CD4-positive, alpha-beta T cell treated with Interferon alpha-2 for 1 hour (primary cell): ENCODE results near the gene CATSPER3.

Experiments
- DNase-seq, 2 donors: peaks; one replicate each; pipeline ENCODE4 v3.0.0-alpha.2; 2020 to 2022

CATSPER3 gene

DNA sequence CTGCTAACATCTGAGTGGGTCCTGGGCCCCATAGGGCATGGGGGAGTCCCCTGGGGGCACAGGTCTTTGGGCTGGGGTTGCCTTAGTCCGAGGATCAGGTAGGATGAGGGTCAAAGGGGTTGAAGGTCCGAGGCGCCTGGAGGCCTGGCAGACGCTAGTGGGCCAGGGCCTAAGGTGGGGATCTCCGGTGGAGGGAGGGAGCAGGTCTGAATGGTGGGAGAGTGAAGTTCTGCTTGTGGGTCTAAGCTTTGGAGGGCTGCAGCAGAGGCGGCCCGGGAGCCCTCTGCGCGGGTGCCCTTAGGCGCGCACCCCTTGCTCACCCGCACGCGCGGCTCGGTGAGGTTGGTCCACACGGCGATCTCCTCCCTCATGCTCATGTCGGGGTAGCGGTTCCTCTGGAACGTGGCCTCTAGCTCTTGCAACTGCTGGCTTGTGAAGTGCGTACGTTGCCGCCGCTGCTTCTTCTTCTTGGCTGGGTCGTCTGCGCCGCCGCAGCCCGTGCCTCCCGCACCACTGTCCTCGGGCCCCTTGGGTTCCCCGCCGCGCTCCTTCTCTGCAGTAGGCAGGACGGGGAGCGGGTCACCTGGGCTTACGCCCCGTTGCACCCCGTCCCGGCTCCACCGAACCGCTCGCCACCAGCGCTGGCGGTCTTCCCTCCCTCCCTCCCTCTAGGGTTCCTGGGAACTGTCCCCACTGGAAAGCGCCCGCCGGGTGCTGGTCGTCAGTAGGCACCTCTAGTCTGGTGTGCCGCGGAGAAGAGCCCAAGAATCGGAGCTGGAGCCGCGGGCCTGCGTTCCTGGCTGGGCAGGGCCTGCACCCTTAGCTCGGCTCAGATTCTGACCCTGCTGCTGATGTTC is 63.5 kb downstream of the CATSPER3 start:
- no peak for DNase-seq

DNA sequence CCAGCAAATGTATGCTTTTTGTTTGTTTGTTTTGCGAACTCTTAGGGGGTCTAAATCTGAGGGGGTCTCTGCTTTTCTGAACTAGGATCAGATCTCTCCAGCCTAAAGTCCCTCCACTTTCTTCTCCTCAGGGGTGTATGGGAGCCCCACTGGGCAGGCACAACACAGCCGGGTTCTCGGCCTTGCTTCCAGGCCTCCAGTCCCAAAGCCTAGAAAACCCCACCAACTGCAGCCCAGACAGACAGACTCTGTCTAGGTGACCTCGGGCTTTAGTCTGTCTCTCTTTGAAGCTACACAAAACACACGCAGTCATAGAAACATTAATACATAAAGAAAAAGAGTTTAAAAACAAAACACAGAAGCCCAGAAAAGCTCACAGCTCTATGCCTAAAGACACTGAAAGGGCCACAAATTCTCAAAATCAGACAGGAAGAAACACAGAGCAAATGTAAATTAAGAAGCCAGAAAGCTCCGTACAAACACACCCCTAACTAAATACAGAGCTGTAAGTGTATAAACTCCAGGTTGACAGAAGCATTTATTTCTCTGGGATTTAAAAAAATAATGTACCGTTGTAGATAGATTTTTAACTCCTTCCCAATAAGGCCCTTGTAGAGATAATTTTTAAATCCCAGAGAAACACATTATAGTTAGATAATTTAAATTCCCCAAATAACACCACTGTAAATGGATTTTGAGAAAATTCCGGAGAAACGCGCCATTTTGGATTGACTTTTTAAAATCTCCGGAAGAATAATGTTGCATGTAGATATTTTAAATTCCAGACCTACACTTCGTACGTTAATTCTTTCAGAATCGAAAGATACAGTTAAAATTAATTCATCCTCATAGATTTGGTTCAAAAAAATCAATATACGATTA is 64.3 kb downstream of the CATSPER3 start:
- DNase-seq, result no peak

DNA sequence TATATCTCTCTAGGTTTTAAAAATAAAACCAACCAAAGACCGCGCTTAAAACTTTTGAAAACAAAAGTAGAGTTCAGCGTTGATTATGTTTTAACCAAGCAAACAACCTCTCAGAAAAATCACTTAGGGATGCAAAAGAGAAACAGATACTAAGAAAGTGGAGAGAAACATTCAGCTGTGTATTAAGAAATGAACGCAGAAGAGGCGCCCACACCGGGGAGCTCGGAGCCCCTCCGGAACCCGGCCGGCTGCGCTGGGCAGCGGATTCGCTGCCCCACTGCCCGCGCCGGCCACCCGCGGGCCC is 64.9 kb downstream of the CATSPER3 start:
- DNase-seq, result no peak

DNA sequence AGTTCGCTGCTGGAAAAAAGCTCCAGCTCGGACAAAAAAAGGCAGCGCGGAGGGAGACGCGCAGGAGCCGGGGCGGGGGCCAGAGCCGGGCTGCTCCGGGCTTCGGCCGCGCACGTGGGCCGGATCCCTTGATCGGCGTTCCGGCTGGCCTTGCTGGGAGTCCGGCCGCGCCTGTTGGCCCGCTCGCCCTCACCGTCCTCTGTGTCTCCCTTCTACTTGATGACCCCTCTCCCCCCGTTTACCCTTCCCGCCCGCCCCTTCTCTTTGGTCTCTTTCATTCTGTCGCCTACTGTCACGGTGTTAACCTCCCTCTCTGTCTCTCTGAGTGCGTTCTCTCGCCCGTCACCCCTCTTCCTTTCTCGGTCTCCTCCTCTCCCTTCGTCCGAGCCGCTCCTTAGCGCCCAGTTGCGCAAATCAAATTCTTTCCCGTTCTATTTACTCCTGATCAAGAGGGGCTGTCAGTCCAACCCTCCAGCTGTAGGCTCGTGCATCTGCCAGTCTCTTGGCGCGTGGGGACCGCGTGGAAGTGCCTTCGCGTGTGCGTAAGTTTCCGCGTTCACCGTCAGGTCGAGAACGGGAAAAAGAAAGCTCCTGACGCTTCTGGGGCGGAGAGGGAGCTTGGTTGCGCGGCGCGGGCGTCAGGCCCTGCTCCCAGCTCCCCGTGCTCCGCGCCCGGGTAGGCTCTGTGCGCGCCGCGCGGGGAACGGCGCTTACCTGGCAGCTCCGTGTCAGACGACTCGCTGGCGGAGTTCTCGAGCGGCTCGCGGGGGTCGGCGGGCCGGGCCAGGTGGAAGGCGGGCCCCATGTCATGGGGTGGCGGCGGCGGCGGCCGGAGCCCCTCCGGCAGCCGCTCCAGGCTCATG is 65.5 kb downstream of the CATSPER3 start:
- DNase-seq, result no peak

DNA sequence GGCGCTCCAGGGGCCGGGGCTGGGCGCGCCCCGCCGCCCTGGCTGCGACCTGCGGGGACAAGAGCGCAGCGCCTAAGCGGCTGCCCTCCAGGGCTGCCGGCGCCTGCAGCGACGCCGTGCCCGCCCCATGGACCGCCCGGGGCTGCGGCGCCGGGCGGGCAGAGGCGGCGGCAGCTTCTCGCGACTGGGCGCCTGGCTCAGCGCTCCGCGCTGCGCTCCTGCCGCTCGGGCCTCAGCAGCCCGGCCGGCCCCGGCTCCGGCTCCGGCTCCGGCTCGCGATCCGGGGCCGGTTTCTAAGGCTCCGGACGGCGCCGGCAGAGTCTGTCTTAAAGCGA is 66.2 kb downstream of the CATSPER3 start, which contains the start of gene PITX1:
PITX1 (minus strand) TSS at position 328 of the 335 bp plus-strand sequence. CDS start 347 bp downstream, outside the sequence.
- DNase-seq, result no peak

DNA sequence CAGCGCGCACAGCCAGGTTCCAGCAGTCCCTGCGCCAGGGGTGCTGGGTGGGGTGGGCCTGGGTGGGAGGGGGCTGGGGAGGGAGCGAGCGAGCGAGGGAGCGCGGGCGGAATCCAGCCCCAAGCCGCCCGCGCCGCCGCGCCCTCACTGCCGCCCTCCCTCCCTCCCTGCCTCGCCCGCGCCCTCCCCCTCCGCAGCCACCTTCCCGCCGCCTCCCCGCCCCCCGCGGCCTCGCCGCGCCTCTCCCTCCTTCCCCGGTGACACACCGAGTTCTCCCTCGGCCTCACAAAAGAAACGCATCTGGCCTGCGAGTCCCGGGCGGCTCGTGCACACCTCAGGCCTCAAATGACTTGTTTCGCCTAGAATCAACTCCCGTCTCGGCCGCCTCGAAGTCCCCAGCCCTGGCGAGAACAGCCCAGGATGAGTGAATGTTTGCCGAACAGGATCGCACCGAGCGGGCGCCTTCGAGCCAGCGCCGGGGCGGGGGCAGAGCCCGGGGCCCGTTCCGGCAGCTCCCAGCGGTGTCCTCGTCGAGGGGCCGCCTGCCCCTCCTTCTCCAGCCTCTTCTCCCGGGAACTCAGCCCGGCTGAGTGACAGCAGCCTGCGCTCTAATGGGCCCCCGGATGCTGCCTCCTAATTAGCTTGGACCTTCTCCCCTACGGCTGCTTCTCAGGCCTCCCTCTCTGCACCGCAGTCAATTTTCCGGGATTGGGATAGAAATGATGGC is 66.7 kb downstream of the CATSPER3 start:
- DNase-seq, result no peak

DNA sequence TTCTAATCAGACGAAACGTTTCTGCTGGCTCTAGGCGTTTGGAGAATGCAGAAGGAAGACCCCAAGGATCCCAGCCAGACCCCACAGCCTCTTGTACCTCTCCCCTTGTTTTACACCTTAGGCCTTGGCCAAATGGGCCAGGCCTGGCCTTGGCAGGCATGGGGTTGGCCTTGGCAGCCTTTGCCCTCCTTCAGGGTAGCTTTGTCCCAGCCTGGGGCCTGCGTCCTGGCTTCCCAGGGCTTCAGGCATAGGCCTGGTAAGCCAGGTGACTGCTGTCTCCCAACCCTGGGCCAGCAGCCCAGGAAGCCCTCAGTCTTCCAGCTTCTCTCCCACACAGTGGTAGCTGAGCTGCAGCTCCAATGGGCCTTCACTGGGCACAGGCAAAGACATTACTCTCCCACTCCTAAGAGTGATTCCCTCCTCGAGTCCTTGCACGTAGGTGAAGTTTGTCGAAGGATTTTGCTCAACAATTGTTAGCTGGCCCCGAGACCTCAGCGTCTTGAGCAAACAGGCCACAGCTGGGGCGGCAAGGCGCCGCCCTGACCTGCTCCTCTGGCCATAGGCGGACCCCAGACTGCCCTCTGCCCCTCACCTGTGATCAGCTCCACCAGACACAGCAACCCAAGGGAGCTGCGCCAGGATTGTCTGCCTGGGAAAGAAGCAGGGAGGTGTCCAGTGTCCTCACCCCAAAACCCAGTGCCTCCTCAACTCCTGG is 67.4 kb downstream of the CATSPER3 start:
- DNase-seq, result no peak

DNA sequence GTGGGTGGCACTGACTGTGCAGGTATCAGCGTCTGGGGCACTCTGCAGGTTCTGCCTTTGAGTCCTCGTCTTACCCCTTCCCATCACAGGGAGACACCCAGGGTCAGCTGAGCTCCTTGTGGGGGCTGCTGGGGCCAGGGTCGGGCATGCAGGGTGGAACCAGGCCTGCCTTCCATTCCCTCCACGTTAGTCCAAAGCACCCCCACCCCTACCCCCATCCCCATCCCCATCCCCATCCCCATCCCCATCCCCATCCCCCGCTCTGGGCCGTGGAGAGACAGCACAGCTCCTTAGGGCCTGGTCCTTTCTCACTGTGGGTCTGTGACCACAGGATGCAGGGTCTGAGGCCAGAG is 67.9 kb downstream of the CATSPER3 start:
- DNase-seq, result no peak

DNA sequence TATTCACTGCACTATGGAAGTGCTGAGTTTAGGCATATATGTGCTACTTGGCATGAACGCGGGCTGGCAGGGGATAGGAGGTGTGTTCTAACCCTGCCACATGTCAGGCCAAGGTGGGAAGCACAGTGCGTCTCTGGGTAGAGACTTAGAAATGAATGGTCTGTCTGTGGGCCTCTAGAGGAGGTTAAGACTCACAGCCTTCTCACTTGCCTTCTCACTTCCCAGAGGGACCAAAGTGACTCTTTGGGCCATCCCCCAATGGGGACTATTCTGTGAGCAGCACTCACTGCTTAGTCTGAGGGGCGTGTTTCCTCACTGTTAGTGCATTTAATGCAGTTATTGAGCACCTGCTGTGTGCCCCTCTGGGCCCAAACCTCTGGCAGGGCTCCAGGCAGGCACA is 68.7 kb downstream of the CATSPER3 start:
- DNase-seq, result no peak

DNA sequence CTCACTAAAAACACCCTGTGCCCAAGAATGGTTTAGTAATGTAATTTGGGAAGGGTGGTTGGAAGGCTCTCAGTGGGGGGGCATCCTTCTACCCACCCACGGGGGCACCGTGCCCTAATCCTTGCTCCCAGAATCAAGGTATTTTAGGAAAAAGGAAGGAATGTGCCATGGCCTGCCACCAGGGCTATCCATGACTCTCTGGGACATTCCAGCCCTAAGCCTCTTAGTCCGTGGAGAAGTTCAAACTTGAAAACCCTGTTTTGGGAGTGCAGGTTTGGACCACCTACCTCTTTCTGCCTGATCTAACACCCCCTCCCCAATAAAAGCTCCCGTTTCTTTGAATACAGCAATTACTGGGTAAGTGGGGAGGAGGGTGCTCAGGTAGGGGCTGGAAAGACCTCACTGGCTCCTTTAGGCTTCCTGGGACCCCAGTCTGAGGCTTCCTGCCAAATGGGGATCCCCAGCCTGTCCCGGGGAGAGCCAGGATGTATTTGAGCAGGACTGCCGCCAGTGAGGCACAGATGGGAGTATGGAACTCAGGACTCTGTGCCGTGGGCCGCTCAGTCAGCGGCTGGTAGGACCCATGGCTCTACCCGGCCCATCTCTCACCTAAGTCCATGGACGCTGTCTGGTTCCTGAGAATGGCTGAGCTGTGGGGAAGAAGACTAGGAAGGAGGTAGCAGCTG is 70.0 kb downstream of the CATSPER3 start:
- no peak for DNase-seq

DNA sequence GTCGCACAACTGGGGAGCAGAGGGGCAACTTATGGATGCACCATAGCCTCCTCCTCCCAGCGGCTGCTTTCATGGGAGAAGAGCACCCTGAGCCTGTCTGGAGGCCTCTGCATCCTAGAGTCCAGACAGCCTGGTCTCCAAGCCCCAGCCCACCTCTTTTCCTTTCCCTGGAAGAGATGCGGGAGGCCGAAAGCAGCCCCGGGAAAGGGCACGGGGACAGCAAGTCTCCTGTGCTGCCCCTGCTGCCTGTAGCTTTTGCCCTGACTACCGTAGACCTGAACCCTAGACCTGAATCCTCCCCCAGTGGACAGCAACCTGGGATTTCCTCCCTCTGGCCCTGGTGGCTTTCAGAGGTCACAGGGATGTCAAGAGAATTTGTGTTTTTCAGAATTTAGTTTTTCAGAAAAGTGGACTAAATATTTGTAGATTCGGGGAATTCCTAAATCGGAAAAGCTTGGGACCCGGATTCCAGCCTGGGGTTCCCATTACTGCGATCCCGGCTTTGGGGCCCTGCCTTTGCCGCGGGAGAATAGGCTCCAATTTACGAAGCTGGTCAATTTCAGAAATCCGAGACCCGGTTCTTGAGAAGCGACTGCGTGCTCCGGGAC is 70.6 kb downstream of the CATSPER3 start:
- no peak for DNase-seq

DNA sequence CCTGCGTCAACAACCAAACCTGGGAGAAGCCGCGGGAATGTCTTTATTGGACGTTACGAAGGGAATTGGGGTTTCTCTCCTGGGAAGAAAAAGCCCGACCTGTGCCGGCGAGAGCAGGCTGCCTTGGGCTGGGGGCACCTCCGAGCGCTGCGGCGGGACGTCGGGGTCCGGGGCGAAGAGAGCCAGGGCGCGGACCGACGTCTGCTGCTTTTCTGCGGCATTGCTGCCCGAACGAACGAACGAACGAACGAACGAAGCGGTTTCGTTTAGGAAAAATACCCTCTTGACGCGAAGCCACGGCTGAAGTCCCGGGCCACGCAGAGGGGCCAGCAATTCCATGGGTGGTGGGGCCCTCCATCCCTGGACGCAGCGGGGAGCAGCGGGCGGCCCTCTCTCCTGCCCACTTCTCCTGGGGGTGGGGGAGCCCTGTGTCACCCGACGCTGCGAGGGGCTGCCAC is 71.1 kb downstream of the CATSPER3 start:
- no peak for DNase-seq

DNA sequence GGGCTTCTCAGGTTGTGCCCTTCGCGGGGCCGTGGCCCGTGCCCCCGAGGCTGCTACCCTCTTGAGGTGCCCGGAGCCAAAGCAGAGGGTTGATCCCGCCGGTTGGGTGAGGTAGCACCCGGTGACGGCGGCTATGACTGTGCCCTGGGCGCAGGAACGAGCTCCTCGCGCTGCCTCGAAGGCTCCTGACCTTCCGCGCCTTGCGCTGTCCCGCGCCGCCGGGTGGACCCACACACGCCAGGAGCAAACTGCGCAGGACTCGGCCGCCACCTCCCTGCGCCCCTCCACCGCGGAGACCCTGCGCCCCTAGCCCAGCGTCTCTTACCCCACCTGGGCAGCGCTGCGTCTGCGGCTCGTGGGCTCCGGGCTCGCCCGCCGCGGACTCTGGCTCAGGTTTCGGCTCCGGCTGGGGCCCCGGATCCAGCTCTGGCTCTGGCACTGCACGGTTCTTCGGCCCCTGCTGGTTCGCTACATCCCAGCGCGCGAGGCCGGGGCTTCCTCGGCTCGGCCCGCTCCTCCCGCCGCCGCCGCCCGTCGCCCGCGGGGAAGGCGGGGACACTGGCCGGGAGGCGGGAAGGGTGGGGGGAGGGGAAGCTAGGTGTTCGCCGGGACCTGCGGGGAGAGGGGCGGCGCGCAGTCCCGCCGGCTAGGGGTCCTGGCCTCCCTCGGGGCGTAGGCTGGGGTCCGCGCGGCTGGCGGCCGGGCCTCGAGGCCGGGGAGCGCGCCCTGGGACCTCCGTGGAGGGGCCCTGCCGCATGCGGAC is 71.7 kb downstream of the CATSPER3 start:
- DNase-seq, result no peak

DNA sequence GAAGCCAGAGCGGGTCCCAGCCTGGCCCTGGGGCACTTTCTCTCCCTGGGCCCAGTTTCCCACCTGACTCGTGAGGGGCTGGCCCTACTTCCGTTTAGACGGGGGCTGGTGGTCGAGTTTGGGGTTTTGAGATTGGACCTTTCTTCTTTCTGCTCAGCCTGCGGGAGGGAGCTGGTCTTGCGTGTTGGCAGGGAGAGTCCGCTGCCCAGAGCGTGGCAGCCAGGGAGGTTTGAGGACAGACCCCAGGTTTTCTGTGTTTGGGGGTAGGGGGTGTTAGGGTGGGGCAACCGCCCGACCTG is 72.3 kb downstream of the CATSPER3 start:
- no peak for DNase-seq

DNA sequence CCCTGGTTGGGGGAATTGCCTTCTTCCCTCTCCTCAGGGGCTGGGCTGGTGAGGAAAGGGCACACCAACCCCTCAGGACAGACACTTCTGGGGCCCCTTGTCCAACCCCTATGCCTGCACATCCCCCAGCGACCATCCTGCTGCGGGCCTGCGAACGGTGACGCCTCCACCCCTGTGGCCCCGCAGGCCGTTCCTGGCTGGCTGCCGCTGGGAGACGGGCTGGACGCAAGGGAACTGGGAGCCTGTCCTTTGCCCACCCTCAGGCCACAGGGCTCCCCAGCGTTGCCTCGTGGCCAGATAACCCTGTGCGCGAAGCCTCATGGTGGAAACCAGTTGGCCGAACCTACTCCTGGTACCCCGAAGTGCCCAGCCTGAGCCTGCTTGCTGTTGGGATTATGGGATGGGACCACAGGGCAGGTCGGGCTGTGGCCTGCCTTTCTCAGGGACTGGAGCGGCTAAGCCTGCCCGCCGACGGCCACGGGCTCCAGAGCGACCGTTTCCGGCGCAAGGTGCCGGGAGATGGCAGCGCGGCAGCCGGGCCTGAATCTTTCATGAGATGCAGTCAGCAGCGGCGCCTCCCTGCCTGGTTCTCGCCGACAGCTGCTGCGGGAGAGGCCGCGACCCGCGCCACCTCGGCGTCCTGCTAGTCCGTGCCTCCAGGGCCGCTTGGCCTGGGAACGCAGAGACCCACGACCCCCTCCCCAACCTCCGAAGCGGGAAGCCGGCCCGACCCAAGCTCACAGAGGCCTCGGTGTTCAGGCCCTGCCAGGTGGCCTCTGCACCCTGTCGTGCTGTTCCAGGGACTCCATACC is 72.8 kb downstream of the CATSPER3 start:
- no peak for DNase-seq

DNA sequence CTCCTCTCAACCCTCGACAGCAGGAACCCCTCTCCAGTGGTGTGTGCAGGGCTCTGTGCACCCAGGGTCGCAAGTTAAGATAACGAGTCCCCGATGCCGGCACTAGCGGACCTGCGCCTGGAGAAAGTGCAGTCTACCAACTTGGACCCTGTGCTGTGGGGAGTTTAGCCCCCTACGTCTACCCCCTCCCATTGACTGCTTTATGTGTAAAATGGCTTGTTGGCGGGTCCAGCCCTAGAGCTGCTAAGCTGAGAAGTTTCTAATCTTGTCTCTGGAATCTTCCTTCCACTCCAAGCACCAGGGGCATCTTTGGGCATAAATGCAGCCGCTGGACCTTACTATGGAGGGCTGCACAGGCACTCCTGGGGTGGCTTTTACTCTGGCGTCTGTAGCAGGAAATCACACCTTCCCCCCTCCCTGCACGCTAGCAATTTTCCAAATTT is 73.5 kb downstream of the CATSPER3 start:
- no peak for DNase-seq

DNA sequence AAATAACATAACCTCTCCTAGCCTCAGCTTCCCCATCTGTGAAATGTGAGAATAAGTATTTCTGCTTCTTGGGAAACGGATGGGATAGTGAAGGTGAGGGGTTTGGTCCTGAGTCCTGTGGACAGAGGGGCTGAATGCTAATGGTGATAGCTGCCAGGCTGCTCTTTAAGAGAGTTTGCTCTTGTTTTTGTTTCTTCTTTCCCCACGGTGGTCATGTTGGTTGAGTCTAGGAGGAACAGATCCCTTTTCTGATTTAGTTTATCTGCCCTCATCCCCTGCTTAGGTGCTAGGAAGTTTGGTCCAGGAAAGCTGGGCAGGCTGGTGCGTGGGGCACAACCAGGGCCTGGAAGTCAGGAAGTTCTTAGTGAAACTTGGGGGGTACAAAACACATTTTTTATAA is 74.0 kb downstream of the CATSPER3 start:
- no peak for DNase-seq

DNA sequence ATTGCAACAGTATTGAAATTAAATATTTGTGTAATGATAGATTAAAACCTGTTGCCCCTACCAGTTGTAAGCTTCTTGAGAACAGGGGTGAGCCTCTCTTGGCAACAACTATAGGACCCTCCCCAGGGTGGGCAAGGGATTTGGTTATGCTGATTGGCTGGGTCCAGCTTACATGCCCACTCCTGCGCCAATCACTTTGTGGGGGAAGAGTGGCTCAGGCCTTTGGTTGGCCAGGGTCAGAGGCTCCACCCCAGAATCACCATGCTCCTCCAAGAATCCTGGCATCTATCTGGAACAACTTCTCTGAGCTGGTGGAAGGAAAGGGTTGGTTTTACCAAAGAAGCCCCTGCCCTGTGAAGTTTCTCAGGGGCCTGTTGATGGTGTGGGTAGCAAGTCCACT is 74.9 kb downstream of the CATSPER3 start:
- DNase-seq, result no peak

DNA sequence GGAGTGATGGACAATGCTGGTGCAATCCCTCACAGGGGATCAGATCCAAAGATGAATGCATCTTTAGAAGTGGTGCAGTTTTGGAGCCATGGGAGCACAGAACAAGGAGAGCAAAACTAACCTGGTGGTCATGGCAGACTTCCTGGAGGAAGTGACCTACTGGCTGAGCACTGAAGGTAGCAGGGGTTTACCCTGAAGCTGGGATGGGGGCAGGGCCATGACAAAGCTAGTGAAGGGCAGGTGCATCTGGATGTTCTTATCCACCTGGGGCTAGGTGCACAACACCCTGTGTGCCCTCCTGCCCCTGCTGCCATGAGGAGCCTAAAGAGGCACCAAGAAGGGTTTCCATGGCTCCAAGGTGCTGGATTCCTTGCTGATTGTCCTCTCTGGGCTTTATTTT is 77.8 kb downstream of the CATSPER3 start:
- DNase-seq, result no peak
